CD4-positive, alpha-beta T cell treated with Interleukin-10 for 1 hour (primary cell): ENCODE measurements around the gene FAM3A.

ENCODE experiments used
- DNase-seq: peaks from one replicate; pipeline ENCODE4 v3.0.0-alpha.2; 2020

FAM3A gene

GRCh38 chrX:154458954-154459778 is 56.9 kb downstream of the FAM3A start:
- no peak for DNase-seq

- peak; percentile 78 for DNase-seq
Observed at GRCh38 chrX:154458116-154458953, 57.7 kb downstream of the FAM3A start, which contains the start of gene PLXNA3. Gene PLXNA3, plus strand, starts transcription at chrX:154458281. Its CDS starts 1,903 bp downstream, at chrX:154460184.

GRCh38 chrX:154457491-154458115 is 58.4 kb downstream of the FAM3A start:
- peak; percentile 76 for DNase-seq
